WERI-Rb-1 (cell line): ENCODE measurements around the gene TEX12.

Experiments
- DNase-seq: peaks from one replicate; pipeline ENCODE4 v3.0.0-alpha.2; 2020
- H3K27ac ChIP-seq: fragments of 250-450 bp; sonication (Bioruptor Pico); 2 replicates; pipeline ENCODE4 v1.5.1; 2020; ENCODE audit warnings: mild to moderate bottlenecking, moderate library complexity
- H3K27me3 ChIP-seq: fragments of 250-450 bp; sonication (Bioruptor Pico); 2 replicates; pipeline ENCODE4 v1.5.1; 2021; ENCODE audit warnings: mild to moderate bottlenecking, low read depth, moderate library complexity; ENCODE audit not compliant: insufficient read depth, severe bottlenecking
- H3K36me3 ChIP-seq: fragments of 250-450 bp; sonication (Bioruptor Pico); 2 replicates; pipeline ENCODE4 v1.5.1; 2020; ENCODE audit warnings: mild to moderate bottlenecking, moderate library complexity
- H3K4me3 ChIP-seq: 2 replicates; pipeline ENCODE4 v1.5.1; 2011; ENCODE audit warnings: low read depth, mild to moderate bottlenecking, control low read depth, low read length
- H3K9me3 ChIP-seq: fragments of 250-450 bp; sonication (Bioruptor Pico); 2 replicates; pipeline ENCODE4 v1.5.1; 2021; ENCODE audit warnings: mild to moderate bottlenecking, moderate library complexity; ENCODE audit not compliant: severe bottlenecking
- TF ChIP-seq, protein P1 (sequence below): IDR thresholded peaks from 2 replicates; pipeline ENCODE4 v1.5.1; 2011; ENCODE audit warnings: low read depth, mild to moderate bottlenecking, control low read depth, inconsistent platforms, low read length

TEX12 gene

DNA sequence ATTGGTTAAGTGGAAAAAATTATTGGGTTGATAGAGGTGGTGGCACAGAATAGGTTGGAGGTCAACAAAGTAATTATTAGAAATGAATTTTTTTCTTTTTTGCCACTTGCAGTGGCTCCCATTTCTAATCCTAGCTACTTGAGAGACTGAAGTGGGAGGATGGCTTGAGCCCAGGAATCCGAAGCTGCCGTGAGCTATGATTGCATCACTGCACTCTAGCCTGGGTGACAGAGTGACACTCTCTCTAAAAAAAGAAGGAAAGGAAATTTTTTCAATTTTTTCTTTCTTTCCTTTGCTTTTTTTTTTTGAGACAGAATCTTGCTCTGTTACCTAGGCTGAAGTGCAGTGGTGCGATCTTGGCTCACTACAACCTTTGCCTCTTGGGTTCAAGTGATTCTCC lies 6.0 kb downstream of the TEX12 start:
- Histone ChIP-seq H3K27me3 (no peaks in the 10 kb centered on the region), H3K36me3 (no peaks in the 10 kb centered on the region), H3K27ac (no peak overlapping the region), H3K9me3 (no peaks in the 10 kb centered on the region), H3K4me3 (no peak overlapping the region)
- DNase-seq, result no peak
- TF ChIP-seq, protein P1, sequence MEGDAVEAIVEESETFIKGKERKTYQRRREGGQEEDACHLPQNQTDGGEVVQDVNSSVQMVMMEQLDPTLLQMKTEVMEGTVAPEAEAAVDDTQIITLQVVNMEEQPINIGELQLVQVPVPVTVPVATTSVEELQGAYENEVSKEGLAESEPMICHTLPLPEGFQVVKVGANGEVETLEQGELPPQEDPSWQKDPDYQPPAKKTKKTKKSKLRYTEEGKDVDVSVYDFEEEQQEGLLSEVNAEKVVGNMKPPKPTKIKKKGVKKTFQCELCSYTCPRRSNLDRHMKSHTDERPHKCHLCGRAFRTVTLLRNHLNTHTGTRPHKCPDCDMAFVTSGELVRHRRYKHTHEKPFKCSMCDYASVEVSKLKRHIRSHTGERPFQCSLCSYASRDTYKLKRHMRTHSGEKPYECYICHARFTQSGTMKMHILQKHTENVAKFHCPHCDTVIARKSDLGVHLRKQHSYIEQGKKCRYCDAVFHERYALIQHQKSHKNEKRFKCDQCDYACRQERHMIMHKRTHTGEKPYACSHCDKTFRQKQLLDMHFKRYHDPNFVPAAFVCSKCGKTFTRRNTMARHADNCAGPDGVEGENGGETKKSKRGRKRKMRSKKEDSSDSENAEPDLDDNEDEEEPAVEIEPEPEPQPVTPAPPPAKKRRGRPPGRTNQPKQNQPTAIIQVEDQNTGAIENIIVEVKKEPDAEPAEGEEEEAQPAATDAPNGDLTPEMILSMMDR, result no peak

DNA sequence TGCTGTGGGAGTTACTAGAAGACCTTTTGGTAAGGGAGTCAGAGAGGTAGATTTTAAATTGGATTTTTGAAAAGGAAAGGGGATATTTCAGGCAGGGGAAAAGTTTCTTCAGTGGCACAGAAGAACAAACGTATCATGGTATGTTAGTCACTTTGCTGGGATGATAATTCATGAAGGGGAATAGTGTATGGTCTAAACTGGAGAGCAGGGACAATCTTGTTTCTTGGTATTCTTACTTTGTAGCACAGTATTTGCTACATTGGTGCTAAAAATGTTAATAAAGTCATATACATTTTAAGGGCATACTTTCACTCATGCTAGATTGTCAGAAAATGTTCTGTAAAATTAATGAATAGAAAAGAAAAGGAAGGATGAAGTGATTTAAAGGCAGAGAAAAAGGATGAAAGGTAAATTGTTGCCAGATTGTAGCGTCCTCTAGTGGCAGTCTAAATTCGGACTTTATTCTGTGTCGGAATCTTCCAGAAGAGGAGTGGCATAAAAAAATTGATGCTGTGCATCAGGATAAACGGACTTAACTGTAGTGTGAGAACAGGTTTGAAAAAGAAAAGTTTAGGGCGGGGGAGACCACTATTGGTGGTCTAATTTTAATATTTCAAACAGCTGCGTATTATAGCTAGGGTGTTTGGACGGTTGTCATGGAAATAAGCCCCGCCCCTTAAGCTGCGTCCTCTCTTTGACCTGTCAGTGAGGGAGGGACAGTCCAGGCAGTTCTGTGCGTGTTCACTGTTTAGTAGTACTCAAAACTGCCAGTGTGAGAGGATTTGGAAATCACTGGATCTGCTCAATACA lies 7.8 kb downstream of the TEX12 start, which contains the start of gene BCO2:
Gene BCO2, plus strand, starts transcription at position 724 of the 810 bp plus-strand sequence. CDS start 90 bp downstream, outside the sequence.
- no peak within 1 kb of the TSS for H3K27ac ChIP-seq
- H3K4me3 ChIP-seq, result peak within 1 kb of the TSS; percentile 32
- no peaks in the 10 kb centered on the region for H3K9me3 ChIP-seq
- peak; percentile 79 for DNase-seq
- no peaks in the 10 kb centered on the region for H3K27me3 ChIP-seq
- no peaks in the 10 kb centered on the region for H3K36me3 ChIP-seq
- TF ChIP-seq, protein P1, result peak; percentile 73

DNA sequence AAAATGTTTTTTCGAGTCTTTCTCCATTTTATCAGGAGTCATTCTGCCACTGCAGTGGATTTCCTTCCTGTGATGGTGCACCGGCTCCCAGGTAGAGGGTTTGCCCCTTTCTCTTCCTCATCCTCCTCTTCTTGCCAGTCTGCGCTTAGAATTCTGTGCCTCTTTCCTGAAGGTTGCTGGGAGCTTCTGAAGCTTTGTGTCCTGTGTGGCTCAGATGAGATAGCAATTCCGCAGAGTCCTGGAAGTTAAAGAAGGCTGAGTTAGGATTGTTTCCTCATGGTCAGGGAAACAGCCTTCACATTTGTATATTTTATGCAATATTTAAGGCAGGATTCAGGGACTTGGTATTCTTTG lies 8.4 kb downstream of the TEX12 start:
- Histone ChIP-seq H3K27ac (no peak overlapping the region), H3K27me3 (no peaks in the 10 kb centered on the region), H3K36me3 (no peaks in the 10 kb centered on the region), H3K4me3 (peak overlapping the region; percentile 32), H3K9me3 (no peaks in the 10 kb centered on the region)
- no peak for DNase-seq
- TF ChIP-seq, protein P1, result no peak

DNA sequence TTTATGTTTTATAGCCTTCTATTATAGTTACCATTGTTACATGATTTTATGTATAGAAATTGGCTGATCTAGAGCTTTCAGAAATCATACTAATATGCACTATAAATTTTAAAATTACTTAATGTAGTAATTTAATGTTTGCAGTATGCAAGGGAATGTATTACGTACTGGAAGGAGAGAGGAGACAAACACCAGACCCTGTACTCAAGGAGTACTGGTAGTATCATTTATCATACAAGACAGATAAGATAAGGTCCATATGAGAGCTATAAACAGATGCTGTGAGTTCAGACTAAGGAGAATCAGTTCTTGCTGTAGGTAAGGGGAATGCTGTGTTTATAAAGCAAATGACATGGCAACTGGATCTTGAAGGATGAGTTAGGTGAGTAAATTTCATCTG lies 8.9 kb downstream of the TEX12 start:
- Histone ChIP-seq H3K4me3 (no peak overlapping the region), H3K9me3 (no peaks in the 10 kb centered on the region), H3K27ac (no peak overlapping the region), H3K36me3 (no peaks in the 10 kb centered on the region), H3K27me3 (no peaks in the 10 kb centered on the region)
- no peak for DNase-seq
- TF ChIP-seq, protein P1, result no peak

DNA sequence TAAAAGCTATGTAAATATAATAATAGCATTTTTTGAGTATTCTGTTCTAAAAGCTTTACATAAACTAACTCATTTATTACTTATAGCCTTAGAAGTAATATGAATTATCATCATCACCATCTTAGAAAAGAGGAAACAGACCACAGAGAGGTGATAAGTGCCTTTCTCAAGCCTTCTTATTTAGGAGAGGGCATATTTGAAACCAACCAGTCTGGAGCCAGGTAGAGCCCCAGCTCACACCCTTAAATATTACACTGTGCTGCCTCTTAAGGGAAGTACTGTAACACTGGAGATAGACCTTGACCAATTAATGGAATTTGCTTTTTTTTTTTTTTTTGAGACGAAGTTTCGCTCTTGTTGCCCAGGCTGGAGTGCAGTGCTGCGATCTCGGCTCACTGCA lies 10.4 kb downstream of the TEX12 start:
- H3K27me3 ChIP-seq, result no peaks in the 10 kb centered on the region
- no peak for DNase-seq
- TF ChIP-seq, protein P1, result no peak

DNA sequence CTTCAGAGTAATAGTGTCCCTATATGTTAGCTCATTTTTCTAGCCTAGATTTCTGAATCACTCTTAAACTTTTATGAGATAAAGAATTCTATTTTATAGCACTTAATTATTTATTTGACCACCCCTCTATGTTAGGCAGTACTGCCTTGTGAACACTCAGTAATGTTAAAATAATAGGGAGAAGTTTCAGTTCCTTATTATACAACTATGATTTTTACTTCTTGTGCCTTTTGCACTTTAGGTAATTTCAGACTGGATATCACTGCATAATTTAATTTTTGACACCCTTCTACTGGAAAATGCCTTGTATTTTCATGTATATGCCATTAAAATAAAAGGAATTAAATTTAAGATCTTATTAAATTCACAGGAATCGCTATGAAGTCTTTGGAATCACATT lies 11.3 kb downstream of the TEX12 start:
- TF ChIP-seq, protein P1, result no peak
- Histone ChIP-seq H3K4me3 (no peak overlapping the region), H3K9me3 (no peaks in the 10 kb centered on the region), H3K27me3 (no peaks in the 10 kb centered on the region), H3K36me3 (no peaks in the 10 kb centered on the region), H3K27ac (no peak overlapping the region)
- DNase-seq, result no peak

More for the DNA sequence above, 10.4 kb downstream of the TEX12 start:
- H3K36me3 ChIP-seq, result no peaks in the 10 kb centered on the region
- no peak overlapping the region for H3K27ac ChIP-seq
- H3K9me3 ChIP-seq, result no peaks in the 10 kb centered on the region
- no peak overlapping the region for H3K4me3 ChIP-seq
